Measurements from ENCODE around the gene ST3GAL4. TPM values are rescaled to one million over a fixed set of nuclear protein-coding genes. Genes with fewer than 3 reads are reported as not detected.

The ST3GAL4 gene
- total RNA-seq, 2 experiments from 2014 or later = 9.8 to 10.7 TPM

DNA sequence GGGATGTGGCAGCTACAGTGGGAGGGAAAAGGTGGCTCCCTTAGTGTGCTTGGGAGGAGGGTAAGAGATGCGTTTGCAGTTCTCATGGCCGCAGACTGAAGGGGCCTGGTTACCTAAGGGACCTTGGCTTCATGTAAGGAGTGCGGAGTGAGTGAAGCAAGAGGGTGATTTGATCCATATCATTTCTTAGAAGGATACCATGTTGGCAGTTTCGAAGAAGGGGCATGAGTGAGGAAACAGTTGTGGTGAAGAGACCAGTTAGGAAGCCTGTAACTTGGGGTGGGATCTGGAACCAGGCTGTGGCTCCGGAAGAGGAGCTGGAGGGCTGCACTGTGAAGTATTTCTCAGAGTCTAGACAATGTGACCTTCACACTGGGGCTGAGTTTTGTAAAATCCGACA is 45.0 kb downstream of the ST3GAL4 start:
- Mint-ChIP-seq H3K36me3 (no peaks in the 10 kb centered on the region), H3K27ac (no peak overlapping the region), H3K9me3 (no peaks in the 10 kb centered on the region), H3K4me3 (no peak overlapping the region), H3K4me1 (ENCODE audit: low read depth) (no peaks in the 10 kb centered on the region), H3K27me3 (no peaks in the 10 kb centered on the region)
- no peak for DNase-seq
- intact Hi-C loops (cut with micrococcal nuclease) = no loop called here
- POLR2A ChIA-PET = no interaction called here
- CTCF ChIA-PET = no interaction called here

DNA sequence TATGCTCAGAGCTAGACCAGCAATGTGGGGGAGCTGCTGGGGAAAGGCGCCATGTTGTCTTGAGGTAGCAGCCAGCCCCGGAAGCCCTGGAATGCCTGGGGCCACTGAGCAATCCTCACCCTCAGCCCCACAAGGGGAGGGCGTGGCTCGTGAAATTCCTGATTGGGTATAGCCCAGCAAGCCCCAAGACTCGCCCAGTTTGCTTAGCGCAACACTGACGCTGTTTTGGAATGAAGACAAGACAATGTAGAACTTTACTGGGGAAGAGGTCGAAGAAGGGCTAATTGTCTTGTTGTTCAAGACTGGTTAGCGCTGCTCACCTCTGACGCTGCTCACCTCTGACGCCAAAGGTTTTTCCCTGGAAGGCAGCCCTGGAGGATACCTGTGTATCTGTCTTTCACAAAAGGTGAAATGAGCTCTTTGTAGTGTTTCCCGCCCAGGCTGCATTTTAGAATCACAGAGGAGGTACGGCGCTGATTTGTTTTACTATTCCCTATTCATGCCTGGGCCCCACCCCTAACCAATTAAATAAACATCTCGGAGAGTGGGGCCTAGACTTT is 47.6 kb downstream of the ST3GAL4 start:
- POLR2A ChIA-PET = no interaction called here
- DNase-seq = no peak
- Mint-ChIP-seq H3K27ac (no peak overlapping the region), H3K9me3 (no peaks in the 10 kb centered on the region), H3K27me3 (no peaks in the 10 kb centered on the region), H3K4me3 (no peak overlapping the region), H3K36me3 (no peaks in the 10 kb centered on the region), H3K4me1 (ENCODE audit: low read depth) (no peaks in the 10 kb centered on the region)
- intact Hi-C loops (cut with micrococcal nuclease) = no loop called here
- CTCF ChIA-PET = no interaction called here

- ChIA-PET CTCF (no interaction called here), POLR2A (no interaction called here)
- no peaks in the 10 kb centered on the region for H3K4me1 Mint-ChIP-seq (ENCODE audit: low read depth)
- H3K36me3 Mint-ChIP-seq = no peaks in the 10 kb centered on the region
- no peaks in the 10 kb centered on the region for H3K9me3 Mint-ChIP-seq
- no peaks in the 10 kb centered on the region for H3K27me3 Mint-ChIP-seq
- DNase-seq = no peak
- intact Hi-C loops (cut with micrococcal nuclease) = no loop called here
- no peak overlapping the region for H3K4me3 Mint-ChIP-seq
- no peak overlapping the region for H3K27ac Mint-ChIP-seq
These were observed 48.2 kb downstream of the ST3GAL4 start for GRCh38 chr11:126403658-126404057.

DNA sequence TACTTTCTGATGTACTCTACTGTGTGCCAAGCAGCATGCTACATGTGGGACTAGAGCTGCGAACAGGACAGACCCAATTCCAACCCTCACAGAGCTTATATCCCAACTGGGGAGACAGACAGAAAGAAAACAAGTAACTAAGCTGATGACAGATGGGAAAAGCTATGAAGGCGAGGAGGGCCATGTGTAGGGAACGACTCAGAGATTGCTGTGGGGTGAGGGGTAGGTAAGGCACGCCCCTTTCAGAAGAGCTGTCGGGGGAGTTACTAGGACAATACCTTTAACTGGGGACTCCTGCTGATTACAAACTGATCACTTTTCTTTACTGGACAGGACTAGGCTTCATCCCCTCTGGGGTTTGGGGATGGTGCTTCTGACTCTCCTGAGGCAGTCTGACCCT is 48.9 kb downstream of the ST3GAL4 start:
- H3K4me3 Mint-ChIP-seq = no peak overlapping the region
- H3K36me3 Mint-ChIP-seq = no peaks in the 10 kb centered on the region
- H3K27ac Mint-ChIP-seq = no peak overlapping the region
- intact Hi-C loops (cut with micrococcal nuclease) = no loop called here
- H3K27me3 Mint-ChIP-seq = no peaks in the 10 kb centered on the region
- ChIA-PET POLR2A (no interaction called here), CTCF (no interaction called here)
- H3K4me1 Mint-ChIP-seq (ENCODE audit: low read depth) = no peaks in the 10 kb centered on the region
- DNase-seq = no peak
- H3K9me3 Mint-ChIP-seq = no peaks in the 10 kb centered on the region

- CTCF ChIA-PET = no interaction called here
- Mint-ChIP-seq H3K9me3 (no peaks in the 10 kb centered on the region), H3K27ac (no peak overlapping the region), H3K4me3 (no peak overlapping the region), H3K36me3 (no peaks in the 10 kb centered on the region), H3K4me1 (ENCODE audit: low read depth) (no peaks in the 10 kb centered on the region), H3K27me3 (no peaks in the 10 kb centered on the region)
- intact Hi-C loops (cut with micrococcal nuclease) = no loop called here
- DNase-seq = no peak
- POLR2A ChIA-PET = no interaction called here
These were observed 49.9 kb downstream of the ST3GAL4 start for GRCh38 chr11:126405374-126405773.

DNA sequence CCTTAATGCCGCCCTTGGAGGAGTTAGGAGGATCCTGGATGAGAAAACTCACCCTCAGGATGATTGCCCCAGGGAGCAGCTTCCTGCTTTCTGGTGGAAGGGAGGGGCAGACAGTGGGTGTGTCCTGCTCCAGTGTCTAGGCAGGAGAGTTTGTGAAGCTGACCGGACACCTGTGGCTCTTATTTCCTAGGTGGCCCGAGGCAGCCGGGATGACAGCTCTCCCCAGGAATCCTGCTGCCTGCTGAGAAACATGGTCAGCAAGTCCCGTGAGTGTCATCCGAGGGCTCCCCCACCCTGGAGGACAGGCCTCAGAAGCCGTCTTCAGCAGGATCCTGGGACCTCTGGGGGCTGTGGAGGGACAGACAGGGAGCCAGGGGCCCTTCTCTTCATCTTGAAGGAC is 50.4 kb downstream of the ST3GAL4 start:
- no peak for DNase-seq
- no peak overlapping the region for H3K4me3 Mint-ChIP-seq
- no peaks in the 10 kb centered on the region for H3K4me1 Mint-ChIP-seq (ENCODE audit: low read depth)
- no peak overlapping the region for H3K27ac Mint-ChIP-seq
- intact Hi-C loops (cut with micrococcal nuclease) = no loop called here
- H3K36me3 Mint-ChIP-seq = no peaks in the 10 kb centered on the region
- no peaks in the 10 kb centered on the region for H3K27me3 Mint-ChIP-seq
- CTCF ChIA-PET = no interaction called here
- POLR2A ChIA-PET = no interaction called here
- H3K9me3 Mint-ChIP-seq = no peaks in the 10 kb centered on the region

DNA sequence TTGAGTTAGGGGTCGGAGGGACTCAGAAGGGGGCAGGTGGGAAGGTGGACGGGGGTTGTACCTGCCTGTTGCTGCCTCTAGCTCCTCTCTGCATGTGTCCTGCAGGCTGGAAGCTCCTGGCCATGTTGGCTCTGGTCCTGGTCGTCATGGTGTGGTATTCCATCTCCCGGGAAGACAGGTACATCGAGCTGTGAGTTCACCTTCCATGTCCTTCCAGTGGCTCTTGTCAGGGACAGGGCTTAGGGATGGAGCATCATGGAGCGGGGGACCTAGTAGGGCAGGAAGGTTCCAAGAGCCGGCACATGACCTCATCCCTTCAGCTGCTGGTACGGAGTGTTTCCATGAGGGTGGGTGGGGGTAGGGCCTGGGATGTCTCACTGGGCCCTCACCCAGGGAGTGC is 50.9 kb downstream of the ST3GAL4 start:
- Mint-ChIP-seq H3K27ac (no peak overlapping the region), H3K36me3 (no peaks in the 10 kb centered on the region), H3K9me3 (no peaks in the 10 kb centered on the region), H3K27me3 (no peaks in the 10 kb centered on the region), H3K4me1 (ENCODE audit: low read depth) (no peaks in the 10 kb centered on the region), H3K4me3 (no peak overlapping the region)
- intact Hi-C loops (cut with micrococcal nuclease) = no loop called here
- ChIA-PET POLR2A (no interaction called here), CTCF (no interaction called here)
- no peak for DNase-seq

- Mint-ChIP-seq H3K9me3 (no peaks in the 10 kb centered on the region), H3K4me3 (no peak overlapping the region), H3K4me1 (ENCODE audit: low read depth) (no peaks in the 10 kb centered on the region), H3K27me3 (no peaks in the 10 kb centered on the region), H3K36me3 (no peaks in the 10 kb centered on the region), H3K27ac (no peak overlapping the region)
- no peak for DNase-seq
- ChIA-PET POLR2A (no interaction called here), CTCF (no interaction called here)
- intact Hi-C loops (cut with micrococcal nuclease) = no loop called here
These were observed 51.6 kb downstream of the ST3GAL4 start for GRCh38 chr11:126407101-126407521.

- intact Hi-C loops (cut with micrococcal nuclease) = no loop called here
- CTCF ChIA-PET = no interaction called here
- no peak for DNase-seq
These were observed 52.3 kb downstream of the ST3GAL4 start for GRCh38 chr11:126407682-126408288.

GRCh38 chr11:126408496-126408895 is 53.0 kb downstream of the ST3GAL4 start:
- Mint-ChIP-seq H3K4me1 (ENCODE audit: low read depth) (no peaks in the 10 kb centered on the region), H3K9me3 (no peaks in the 10 kb centered on the region), H3K27ac (no peak overlapping the region), H3K4me3 (no peak overlapping the region), H3K27me3 (no peaks in the 10 kb centered on the region), H3K36me3 (no peaks in the 10 kb centered on the region)
- no peak for DNase-seq
- intact Hi-C loops (cut with micrococcal nuclease) = no loop called here
- ChIA-PET CTCF (no interaction called here), POLR2A (no interaction called here)

More at GRCh38 chr11:126407682-126408288, 52.3 kb downstream of the ST3GAL4 start:
- no peaks in the 10 kb centered on the region for H3K27me3 Mint-ChIP-seq
- no peak overlapping the region for H3K4me3 Mint-ChIP-seq
- no peaks in the 10 kb centered on the region for H3K36me3 Mint-ChIP-seq
- POLR2A ChIA-PET = no interaction called here
- no peak overlapping the region for H3K27ac Mint-ChIP-seq
- H3K4me1 Mint-ChIP-seq (ENCODE audit: low read depth) = no peaks in the 10 kb centered on the region
- H3K9me3 Mint-ChIP-seq = no peaks in the 10 kb centered on the region

- H3K4me1 Mint-ChIP-seq (ENCODE audit: low read depth) = no peaks in the 10 kb centered on the region
- CTCF ChIA-PET = no interaction called here
- no peaks in the 10 kb centered on the region for H3K36me3 Mint-ChIP-seq
- no peaks in the 10 kb centered on the region for H3K27me3 Mint-ChIP-seq
- intact Hi-C loops (cut with micrococcal nuclease) = no loop called here
- H3K9me3 Mint-ChIP-seq = no peaks in the 10 kb centered on the region
- POLR2A ChIA-PET = no interaction called here
- H3K4me3 Mint-ChIP-seq = no peak overlapping the region
- no peak overlapping the region for H3K27ac Mint-ChIP-seq
- DNase-seq = no peak
These were observed 53.6 kb downstream of the ST3GAL4 start for GRCh38 chr11:126408901-126409619.

GRCh38 chr11:126409620-126409985 is 54.1 kb downstream of the ST3GAL4 start:
- DNase-seq = no peak
- H3K9me3 Mint-ChIP-seq = no peaks in the 10 kb centered on the region
- CTCF ChIA-PET = no interaction called here
- no peak overlapping the region for H3K27ac Mint-ChIP-seq
- H3K27me3 Mint-ChIP-seq = no peaks in the 10 kb centered on the region
- no peaks in the 10 kb centered on the region for H3K4me1 Mint-ChIP-seq (ENCODE audit: low read depth)
- POLR2A ChIA-PET = no interaction called here
- intact Hi-C loops (cut with micrococcal nuclease) = no loop called here
- H3K4me3 Mint-ChIP-seq = no peak overlapping the region
- no peaks in the 10 kb centered on the region for H3K36me3 Mint-ChIP-seq

GRCh38 chr11:126410649-126411048 is 55.2 kb downstream of the ST3GAL4 start:
- no peak for DNase-seq
- intact Hi-C loops (cut with micrococcal nuclease) = no loop called here
- Mint-ChIP-seq H3K9me3 (no peaks in the 10 kb centered on the region), H3K36me3 (no peaks in the 10 kb centered on the region), H3K27me3 (no peaks in the 10 kb centered on the region), H3K27ac (no peak overlapping the region), H3K4me1 (ENCODE audit: low read depth) (peaks cover under 1% of the 10 kb centered on the region), H3K4me3 (no peak overlapping the region)
- ChIA-PET CTCF (interaction anchor here (1.3 kb wide), 1 partner anchor 70 kb away, joined by 4 read pairs; no protein-coding TSS in a partner anchor), POLR2A (no interaction called here)

All from activated CD4-positive, alpha-beta memory T cell treated with anti-CD3 and anti-CD28 coated beads for 36 hours (primary cell).